CD4-positive, CD25-positive, alpha-beta regulatory T cell (primary cell): ENCODE results near the gene COA4. TPM values are rescaled to one million over a fixed set of nuclear protein-coding genes. Genes with fewer than 3 reads are reported as not detected.

Source experiments
- ATAC-seq, 2 donors: fragments of 150-1000 bp; cut with Tn5 transposase; one replicate each; pipeline ENCODE4 v1.10.0; 2021; ENCODE audit warnings: low read depth in 2 of 2, moderate number of reproducible peaks in 2 of 2, moderate library complexity in 1 of 2
- DNase-seq, 3 donors: peaks; one replicate each; pipeline versions ENCODE4 v3.0.0 to v3.0.0-alpha.2; 2012 to 2022; ENCODE audit warnings: mixed read lengths in 1 of 3
- H3K27ac ChIP-seq: one replicate; pipeline ENCODE4 v1.7.0; 2013; ENCODE audit warnings: mild to moderate bottlenecking, low read length; ENCODE audit not compliant: insufficient read depth, poor library complexity, severe bottlenecking
- H3K27me3 ChIP-seq: one replicate; pipeline ENCODE4 v1.7.0; 2013; ENCODE audit warnings: low read length; ENCODE audit not compliant: control insufficient read depth, insufficient read depth
- H3K36me3 ChIP-seq: one replicate; pipeline ENCODE4 v1.7.0; 2013; ENCODE audit warnings: mild to moderate bottlenecking, low read length, moderate library complexity; ENCODE audit not compliant: control insufficient read depth, insufficient read depth
- H3K4me1 ChIP-seq: 2 replicates; pipeline ENCODE4 v1.7.0; 2013; ENCODE audit warnings: mild to moderate bottlenecking, low read length; ENCODE audit not compliant: insufficient read depth, control insufficient read depth, poor library complexity, severe bottlenecking
- H3K4me3 ChIP-seq: one replicate; pipeline ENCODE4 v1.7.0; 2013; ENCODE audit warnings: low read depth, mild to moderate bottlenecking, low read length, moderate library complexity
- H3K9me3 ChIP-seq, 2 experiments: 1 replicate in 1 of 2; 2 replicates in 1 of 2; pipeline ENCODE4 v1.7.0; 2013; ENCODE audit warnings: low read length in 2 of 2, mild to moderate bottlenecking in 1 of 2, moderate library complexity in 1 of 2; ENCODE audit not compliant: control insufficient read depth in 2 of 2
- H3K27ac Mint-ChIP-seq, 3 donors: one replicate each; pipeline ENCODE4 v1.8.0; 2020 to 2022; ENCODE audit warnings: mild to moderate bottlenecking in 3 of 3, mixed read lengths in 3 of 3, moderate library complexity in 2 of 3
- H3K27me3 Mint-ChIP-seq: one replicate; pipeline ENCODE4 v1.8.0; 2022; ENCODE audit warnings: mild to moderate bottlenecking, mixed read lengths
- H3K36me3 Mint-ChIP-seq: one replicate; pipeline ENCODE4 v1.8.0; 2020; ENCODE audit warnings: mixed read lengths
- H3K4me1 Mint-ChIP-seq, 4 donors: one replicate each; pipeline ENCODE4 v1.8.0; 2020 to 2022; ENCODE audit warnings: mixed read lengths in 4 of 4, mild to moderate bottlenecking in 1 of 4
- H3K4me3 Mint-ChIP-seq, 4 donors: one replicate each; pipeline ENCODE4 v1.8.0; 2020 to 2022; ENCODE audit warnings: mild to moderate bottlenecking in 4 of 4, mixed read lengths in 4 of 4, moderate library complexity in 3 of 4
- H3K9me3 Mint-ChIP-seq, 7 donors: one replicate each; pipeline ENCODE4 v1.8.0; 2020 to 2022; ENCODE audit warnings: mixed read lengths in 7 of 7, mild to moderate bottlenecking in 3 of 7, moderate library complexity in 2 of 7
- polyA plus RNA-seq, 4 donors: library from polyadenylated mRNA; unstranded; fragments of 300-500 nt; fragmentation: Illumina TruSeq; gene quantifications; one replicate each; pipeline ENCODE4 v1.2.3, GENCODE V29; 2021
- total RNA-seq: library from RNA; stranded (reverse); gene quantifications from one replicate; pipeline ENCODE4 v1.2.3, GENCODE V29; 2022

Gene COA4
- total and polyA plus RNA-seq, 5 donors from 2014 or later = 30.5 to 79.7 (median 65.0) TPM

- H3K9me3 Mint-ChIP-seq = peaks cover 0 to 1% (median 0%) of the 10 kb centered on the region in 7 donors
- no peak overlapping the region for H3K27ac Mint-ChIP-seq
- H3K36me3 Mint-ChIP-seq = peaks cover 20% of the 10 kb centered on the region
- Histone ChIP-seq H3K4me3 (no peak overlapping the region), H3K4me1 (no peaks in the 10 kb centered on the region), H3K27ac (no peak overlapping the region), H3K9me3 (no peaks in the 10 kb centered on the region), H3K27me3 (no peaks in the 10 kb centered on the region), H3K36me3 (peaks cover 29% of the 10 kb centered on the region)
- no peaks in the 10 kb centered on the region for H3K27me3 Mint-ChIP-seq
- no peak overlapping the region for H3K4me3 Mint-ChIP-seq
- ATAC-seq (no peak), DNase-seq (no peak)
- peaks cover 0 to 4% (median 1%) of the 10 kb centered on the region in 4 donors for H3K4me1 Mint-ChIP-seq
Observed at GRCh38 chr11:73866095-73866579, 10.5 kb downstream of the COA4 start.

GRCh38 chr11:73862986-73863385 is 13.7 kb downstream of the COA4 start:
- peaks cover 0 to 5% (median 2%) of the 10 kb centered on the region in 4 donors for H3K4me1 Mint-ChIP-seq
- H3K4me3 Mint-ChIP-seq = no peak overlapping the region
- ATAC-seq = no peak
- DNase-seq = no peak
- H3K36me3 Mint-ChIP-seq = peaks cover 43% of the 10 kb centered on the region
- no peaks in the 10 kb centered on the region for H3K27me3 Mint-ChIP-seq
- Histone ChIP-seq H3K36me3 (peaks cover 29% of the 10 kb centered on the region), H3K4me1 (no peaks in the 10 kb centered on the region), H3K9me3 (no peaks in the 10 kb centered on the region), H3K27me3 (no peaks in the 10 kb centered on the region), H3K4me3 (no peak overlapping the region), H3K27ac (no peak overlapping the region)
- peaks cover 0 to 1% (median 0%) of the 10 kb centered on the region in 7 donors for H3K9me3 Mint-ChIP-seq
- H3K27ac Mint-ChIP-seq = no peak overlapping the region

- no peak overlapping the region for H3K4me3 Mint-ChIP-seq
- Histone ChIP-seq H3K36me3 (peaks cover 29% of the 10 kb centered on the region), H3K9me3 (no peaks in the 10 kb centered on the region), H3K4me3 (no peak overlapping the region), H3K4me1 (no peaks in the 10 kb centered on the region), H3K27me3 (no peaks in the 10 kb centered on the region), H3K27ac (no peak overlapping the region)
- H3K27ac Mint-ChIP-seq = no peak overlapping the region
- H3K4me1 Mint-ChIP-seq = peaks cover 0 to 5% (median under 1%) of the 10 kb centered on the region in 4 donors
- no peaks in the 10 kb centered on the region for H3K27me3 Mint-ChIP-seq
- H3K36me3 Mint-ChIP-seq = peaks cover 47% of the 10 kb centered on the region
- ATAC-seq (no peak), DNase-seq (no peak)
- H3K9me3 Mint-ChIP-seq = peaks cover 0 to 2% (median 0%) of the 10 kb centered on the region in 7 donors
Observed at GRCh38 chr11:73860202-73860601, 16.4 kb downstream of the COA4 start.

- H3K4me1 Mint-ChIP-seq = peaks cover 0 to 5% (median 0%) of the 10 kb centered on the region in 4 donors
- Histone ChIP-seq H3K27ac (no peak overlapping the region), H3K4me3 (no peak overlapping the region), H3K27me3 (no peaks in the 10 kb centered on the region), H3K36me3 (peaks cover 26% of the 10 kb centered on the region), H3K4me1 (no peaks in the 10 kb centered on the region), H3K9me3 (no peaks in the 10 kb centered on the region)
- no peak overlapping the region for H3K4me3 Mint-ChIP-seq
- DNase-seq = no peak
- no peak overlapping the region for H3K27ac Mint-ChIP-seq
- H3K36me3 Mint-ChIP-seq = peaks cover 48% of the 10 kb centered on the region
- H3K27me3 Mint-ChIP-seq = no peaks in the 10 kb centered on the region
- ATAC-seq = no peak
- H3K9me3 Mint-ChIP-seq = peaks cover 0 to 2% (median 0%) of the 10 kb centered on the region in 7 donors
Observed at GRCh38 chr11:73859671-73860070, 17.0 kb downstream of the COA4 start.

- no peak for DNase-seq
- Histone ChIP-seq H3K36me3 (peaks cover 9% of the 10 kb centered on the region), H3K27me3 (no peaks in the 10 kb centered on the region), H3K27ac (no peak overlapping the region), H3K9me3 (no peaks in the 10 kb centered on the region), H3K4me3 (no peak overlapping the region), H3K4me1 (no peaks in the 10 kb centered on the region)
- Mint-ChIP-seq H3K27ac (no peak overlapping the region), H3K4me1 (peaks cover 0 to 5% (median 0%) of the 10 kb centered on the region in 4 donors), H3K27me3 (no peaks in the 10 kb centered on the region), H3K36me3 (peaks cover 36% of the 10 kb centered on the region), H3K9me3 (peaks cover 0 to 2% (median 0%) of the 10 kb centered on the region in 7 donors), H3K4me3 (no peak overlapping the region)
- ATAC-seq = no peak
Observed at GRCh38 chr11:73856031-73856567, 20.5 kb downstream of the COA4 start.

- H3K9me3 ChIP-seq = no peaks in the 10 kb centered on the region
- Mint-ChIP-seq H3K27me3 (no peaks in the 10 kb centered on the region), H3K36me3 (peaks cover 24% of the 10 kb centered on the region), H3K4me1 (no peaks in the 10 kb centered on the region), H3K9me3 (peaks cover 0 to 2% (median 0%) of the 10 kb centered on the region in 7 donors), H3K4me3 (no peak overlapping the region), H3K27ac (no peak overlapping the region)
- ATAC-seq (no peak), DNase-seq (no peak)
- no peak overlapping the region for H3K4me3 ChIP-seq
- no peaks in the 10 kb centered on the region for H3K4me1 ChIP-seq
- no peaks in the 10 kb centered on the region for H3K27me3 ChIP-seq
- H3K36me3 ChIP-seq = no peaks in the 10 kb centered on the region
- H3K27ac ChIP-seq = no peak overlapping the region
Observed at GRCh38 chr11:73854680-73855079, 22.0 kb downstream of the COA4 start.

- no peak for ATAC-seq
- Mint-ChIP-seq H3K9me3 (peaks cover 0 to 2% (median 0%) of the 10 kb centered on the region in 7 donors), H3K27me3 (no peaks in the 10 kb centered on the region), H3K36me3 (peaks cover 14% of the 10 kb centered on the region), H3K4me1 (peaks cover 0 to 6% (median 3%) of the 10 kb centered on the region in 4 donors), H3K27ac (no peak overlapping the region), H3K4me3 (no peak overlapping the region)
- no peaks in the 10 kb centered on the region for H3K4me1 ChIP-seq
- no peaks in the 10 kb centered on the region for H3K27me3 ChIP-seq
- H3K36me3 ChIP-seq = no peaks in the 10 kb centered on the region
- H3K4me3 ChIP-seq = no peak overlapping the region
- no peaks in the 10 kb centered on the region for H3K9me3 ChIP-seq
- H3K27ac ChIP-seq = no peak overlapping the region
- DNase-seq = no peak
Observed at GRCh38 chr11:73852049-73852448, 24.6 kb downstream of the COA4 start.
